ENCODE data around the gene USP13. TPM values are rescaled to one million over a fixed set of nuclear protein-coding genes. Genes with fewer than 3 reads are reported as not detected.
"Not testable (repeated sequence)": the region's sequence is repeated elsewhere in the genome, so short reads cannot be mapped to it uniquely, and the experiment has no call there.

USP13 gene
- total RNA-seq, 1 experiment from 2014 or later: 27.8 TPM

DNA sequence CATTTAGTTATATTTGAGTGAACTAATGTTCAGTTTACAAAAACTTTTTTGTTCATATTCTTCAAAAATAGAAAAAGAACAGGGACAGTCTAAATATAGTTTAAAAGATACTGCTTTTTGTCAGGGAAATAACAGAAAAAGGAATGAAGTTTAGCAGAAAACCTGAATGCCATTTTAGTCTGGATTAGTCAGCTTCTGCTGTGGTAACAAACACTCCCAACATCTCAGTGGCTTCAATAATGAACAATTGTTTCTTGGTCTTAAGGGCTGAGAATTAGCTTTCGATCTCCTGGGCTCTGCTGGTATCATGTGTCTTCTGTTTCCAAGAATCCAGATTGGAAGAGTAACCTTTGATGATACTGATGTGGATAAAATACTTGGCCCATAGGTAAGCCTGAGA lies 12.4 kb upstream of the USP13 start:
- Histone ChIP-seq H3K4me3 (ENCODE audit: low read depth in 2 of 2, low read length in 2 of 2) (no peak overlapping the region), H3K27ac (ENCODE audit: low read length) (no peak overlapping the region), H3K9me3 (ENCODE audit: control insufficient read depth, insufficient read depth, low read depth, low read length) (no peaks in the 10 kb centered on the region), H3K36me3 (ENCODE audit: control insufficient read depth, insufficient read depth, low read length) (no peaks in the 10 kb centered on the region), H3K27me3 (ENCODE audit: control insufficient read depth, insufficient read depth, low read length) (no peaks in the 10 kb centered on the region), H3K4me1 (ENCODE audit: control insufficient read depth, insufficient read depth, low read length) (no peaks in the 10 kb centered on the region)
- no peak for DNase-seq (ENCODE audit: low read depth, low spot score)
- ChIA-PET POLR2A (no interaction called here), CTCF (no interaction called here)
- no peak for ATAC-seq
- TF ChIP-seq CTCF (IDR thresholded peaks at IDR 0.05) (no peak), SIN3A (IDR thresholded peaks at IDR 0.05; ENCODE audit: borderline replicate concordance, insufficient read depth, low read depth, low read length) (no peak), TCF7L2 (IDR thresholded peaks at IDR 0.05; ENCODE audit: low read depth, low read length) (no peak), POLR2AphosphoS5 (IDR thresholded peaks at IDR 0.05; ENCODE audit: low read depth, low read length) (no peak)
- TF ChIP-seq, protein P1, sequence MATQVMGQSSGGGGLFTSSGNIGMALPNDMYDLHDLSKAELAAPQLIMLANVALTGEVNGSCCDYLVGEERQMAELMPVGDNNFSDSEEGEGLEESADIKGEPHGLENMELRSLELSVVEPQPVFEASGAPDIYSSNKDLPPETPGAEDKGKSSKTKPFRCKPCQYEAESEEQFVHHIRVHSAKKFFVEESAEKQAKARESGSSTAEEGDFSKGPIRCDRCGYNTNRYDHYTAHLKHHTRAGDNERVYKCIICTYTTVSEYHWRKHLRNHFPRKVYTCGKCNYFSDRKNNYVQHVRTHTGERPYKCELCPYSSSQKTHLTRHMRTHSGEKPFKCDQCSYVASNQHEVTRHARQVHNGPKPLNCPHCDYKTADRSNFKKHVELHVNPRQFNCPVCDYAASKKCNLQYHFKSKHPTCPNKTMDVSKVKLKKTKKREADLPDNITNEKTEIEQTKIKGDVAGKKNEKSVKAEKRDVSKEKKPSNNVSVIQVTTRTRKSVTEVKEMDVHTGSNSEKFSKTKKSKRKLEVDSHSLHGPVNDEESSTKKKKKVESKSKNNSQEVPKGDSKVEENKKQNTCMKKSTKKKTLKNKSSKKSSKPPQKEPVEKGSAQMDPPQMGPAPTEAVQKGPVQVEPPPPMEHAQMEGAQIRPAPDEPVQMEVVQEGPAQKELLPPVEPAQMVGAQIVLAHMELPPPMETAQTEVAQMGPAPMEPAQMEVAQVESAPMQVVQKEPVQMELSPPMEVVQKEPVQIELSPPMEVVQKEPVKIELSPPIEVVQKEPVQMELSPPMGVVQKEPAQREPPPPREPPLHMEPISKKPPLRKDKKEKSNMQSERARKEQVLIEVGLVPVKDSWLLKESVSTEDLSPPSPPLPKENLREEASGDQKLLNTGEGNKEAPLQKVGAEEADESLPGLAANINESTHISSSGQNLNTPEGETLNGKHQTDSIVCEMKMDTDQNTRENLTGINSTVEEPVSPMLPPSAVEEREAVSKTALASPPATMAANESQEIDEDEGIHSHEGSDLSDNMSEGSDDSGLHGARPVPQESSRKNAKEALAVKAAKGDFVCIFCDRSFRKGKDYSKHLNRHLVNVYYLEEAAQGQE (IDR thresholded peaks at IDR 0.05; ENCODE audit: insufficient read depth in 1 of 2, low read depth in 2 of 2, low read length in 1 of 2): no peak
- intact Hi-C loops (cut with micrococcal nuclease; ENCODE audit: unreplicated experiment): no loop called here
- BruUV-seq (replicated peaks): no TSS peak
- in situ Hi-C loops (cut with HindIII; ENCODE audit: low pct_unique_long_range_greater_than_20kb, low sequenced_read_pairs): no loop called here

DNA sequence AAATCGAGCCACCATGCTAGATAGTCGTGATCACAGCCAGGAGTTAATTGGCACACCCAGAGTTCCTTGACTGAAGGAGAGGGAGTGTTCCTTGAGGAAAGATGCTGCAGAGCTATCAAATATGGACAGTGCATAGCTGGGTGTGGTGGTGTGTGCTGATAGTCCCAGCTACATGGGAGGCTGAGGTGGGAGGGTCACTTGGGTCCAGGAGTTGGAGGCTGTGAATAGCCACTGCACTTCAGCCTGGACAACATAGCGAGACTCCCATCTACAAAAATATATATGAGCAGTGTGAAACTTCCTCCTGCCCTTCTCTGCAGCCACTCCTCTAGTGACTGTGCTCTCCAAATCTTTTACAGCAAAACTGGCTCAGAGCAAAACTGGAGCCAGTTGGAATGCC lies 10.0 kb upstream of the USP13 start:
- Histone ChIP-seq H3K9me3 (ENCODE audit: control insufficient read depth, insufficient read depth, low read depth, low read length) (no peaks in the 10 kb centered on the region), H3K36me3 (ENCODE audit: control insufficient read depth, insufficient read depth, low read length) (no peaks in the 10 kb centered on the region), H3K27me3 (ENCODE audit: control insufficient read depth, insufficient read depth, low read length) (no peaks in the 10 kb centered on the region), H3K4me1 (ENCODE audit: control insufficient read depth, insufficient read depth, low read length) (no peaks in the 10 kb centered on the region), H3K4me3 (ENCODE audit: low read depth in 2 of 2, low read length in 2 of 2) (no peak overlapping the region), H3K27ac (ENCODE audit: low read length) (no peak overlapping the region)
- DNase-seq (ENCODE audit: low read depth, low spot score) (no peak), ATAC-seq (no peak)
- in situ Hi-C loops (cut with HindIII; ENCODE audit: low pct_unique_long_range_greater_than_20kb, low sequenced_read_pairs): no loop called here
- BruUV-seq (replicated peaks): no TSS peak
- intact Hi-C loops (cut with micrococcal nuclease; ENCODE audit: unreplicated experiment): no loop called here
- TF ChIP-seq POLR2AphosphoS5 (IDR thresholded peaks at IDR 0.05; ENCODE audit: low read depth, low read length) (no peak), CTCF (IDR thresholded peaks at IDR 0.05) (no peak), TCF7L2 (IDR thresholded peaks at IDR 0.05; ENCODE audit: low read depth, low read length) (no peak), SIN3A (IDR thresholded peaks at IDR 0.05; ENCODE audit: borderline replicate concordance, insufficient read depth, low read depth, low read length) (no peak)
- TF ChIP-seq, protein P1 (IDR thresholded peaks at IDR 0.05; ENCODE audit: insufficient read depth in 1 of 2, low read depth in 2 of 2, low read length in 1 of 2): no peak
- ChIA-PET CTCF (no interaction called here), POLR2A (no interaction called here)

- POLR2A ChIA-PET: interaction anchor here (0.6 kb wide), 1 partner anchor 11 kb away, joined by 7 read pairs; no protein-coding TSS in a partner anchor
- CTCF ChIA-PET; DNase-seq (ENCODE audit: low read depth, low spot score); H3K4me3 ChIP-seq (ENCODE audit: low read depth in 2 of 2, low read length in 2 of 2); BruUV-seq (replicated peaks); H3K27me3 ChIP-seq (ENCODE audit: control insufficient read depth, insufficient read depth, low read length); H3K36me3 ChIP-seq (ENCODE audit: control insufficient read depth, insufficient read depth, low read length); H3K4me1 ChIP-seq (ENCODE audit: control insufficient read depth, insufficient read depth, low read length); H3K9me3 ChIP-seq (ENCODE audit: control insufficient read depth, insufficient read depth, low read depth, low read length); H3K27ac ChIP-seq (ENCODE audit: low read length); ATAC-seq; in situ Hi-C loops (cut with HindIII; ENCODE audit: low pct_unique_long_range_greater_than_20kb, low sequenced_read_pairs); intact Hi-C loops (cut with micrococcal nuclease; ENCODE audit: unreplicated experiment): not testable (repeated sequence)
These were observed 9.0 kb upstream of the USP13 start for GRCh38 chr3:179643837-179644236.
